Mesothelial cell of epicardium (in vitro differentiated cells): ENCODE results near the gene OTOG. TPM values are rescaled to one million over a fixed set of nuclear protein-coding genes. Genes with fewer than 3 reads are reported as not detected.

Source experiments
- DNase-seq, 2 experiments: peaks; one replicate each; pipeline ENCODE4 v3.0.0; 2021; ENCODE audit warnings: low spot score in 2 of 2; ENCODE audit not compliant: unreplicated experiment in 2 of 2
- H3K27ac Mint-ChIP-seq: 2 replicates; pipeline ENCODE4 v1.8.0; 2021; ENCODE audit warnings: mixed read lengths
- H3K27me3 Mint-ChIP-seq: 2 replicates; pipeline ENCODE4 v1.8.0; 2021; ENCODE audit warnings: low read depth, mixed read lengths
- H3K36me3 Mint-ChIP-seq: 2 replicates; pipeline ENCODE4 v1.8.0; 2021; ENCODE audit warnings: mixed read lengths
- H3K4me1 Mint-ChIP-seq: 2 replicates; pipeline ENCODE4 v1.8.0; 2021; ENCODE audit warnings: mixed read lengths
- H3K4me3 Mint-ChIP-seq: 2 replicates; pipeline ENCODE4 v1.8.0; 2021; ENCODE audit warnings: mild to moderate bottlenecking, moderate library complexity, mixed read lengths
- H3K9me3 Mint-ChIP-seq: 2 replicates; pipeline ENCODE4 v1.8.0; 2021; ENCODE audit warnings: mixed read lengths
- CTCF ChIP-seq: fragments of 200-600 bp; sonication (generic); IDR thresholded peaks from one replicate; pipeline ENCODE4 v1.5.0; 2021; ENCODE audit warnings: antibody characterized with exemption; ENCODE audit not compliant: unreplicated experiment
- total RNA-seq: library from RNA; stranded (reverse); gene quantifications from 3 replicates; pipeline ENCODE4 v1.2.1, GENCODE V29; 2021

Gene OTOG
- total RNA-seq, 1 donor from 2014 or later = 1.8 TPM

- TF ChIP-seq CTCF = no peak
- DNase-seq = no peak
- Mint-ChIP-seq H3K36me3 (no peaks in the 10 kb centered on the region), H3K9me3 (no peaks in the 10 kb centered on the region), H3K4me1 (no peaks in the 10 kb centered on the region), H3K27me3 (peaks cover 48% of the 10 kb centered on the region), H3K27ac (no peak overlapping the region), H3K4me3 (no peak overlapping the region)
Measured at GRCh38 chr11:17607083-17607429, 60.0 kb downstream of the OTOG start.

- no peaks in the 10 kb centered on the region for H3K36me3 Mint-ChIP-seq
- H3K27ac Mint-ChIP-seq = no peak overlapping the region
- no peaks in the 10 kb centered on the region for H3K9me3 Mint-ChIP-seq
- peaks cover 48% of the 10 kb centered on the region for H3K27me3 Mint-ChIP-seq
- TF ChIP-seq CTCF = no peak
- no peak for DNase-seq
- H3K4me3 Mint-ChIP-seq = no peak overlapping the region
- no peaks in the 10 kb centered on the region for H3K4me1 Mint-ChIP-seq
Measured at GRCh38 chr11:17607591-17608570, 60.8 kb downstream of the OTOG start.

GRCh38 chr11:17608821-17609220, 61.8 kb downstream of the OTOG start:
- no peaks in the 10 kb centered on the region for H3K9me3 Mint-ChIP-seq
- H3K4me3 Mint-ChIP-seq = no peak overlapping the region
- H3K27me3 Mint-ChIP-seq = peaks cover 52% of the 10 kb centered on the region
- no peaks in the 10 kb centered on the region for H3K4me1 Mint-ChIP-seq
- H3K27ac Mint-ChIP-seq = no peak overlapping the region
- DNase-seq = no peak
- TF ChIP-seq CTCF = no peak
- H3K36me3 Mint-ChIP-seq = no peaks in the 10 kb centered on the region

GRCh38 chr11:17609291-17610084, 62.4 kb downstream of the OTOG start:
- H3K9me3 Mint-ChIP-seq = peaks cover 2% of the 10 kb centered on the region
- TF ChIP-seq CTCF = no peak
- no peaks in the 10 kb centered on the region for H3K36me3 Mint-ChIP-seq
- H3K4me1 Mint-ChIP-seq = no peaks in the 10 kb centered on the region
- no peak for DNase-seq
- H3K4me3 Mint-ChIP-seq = no peak overlapping the region
- H3K27me3 Mint-ChIP-seq = peaks cover 58% of the 10 kb centered on the region
- H3K27ac Mint-ChIP-seq = no peak overlapping the region

- no peak for TF ChIP-seq CTCF
- H3K4me3 Mint-ChIP-seq = no peak overlapping the region
- no peak overlapping the region for H3K27ac Mint-ChIP-seq
- peaks cover 5% of the 10 kb centered on the region for H3K9me3 Mint-ChIP-seq
- peak in 1 of 2 experiments; percentile 36 for DNase-seq
- H3K4me1 Mint-ChIP-seq = no peaks in the 10 kb centered on the region
- no peaks in the 10 kb centered on the region for H3K36me3 Mint-ChIP-seq
- peaks cover 66% of the 10 kb centered on the region for H3K27me3 Mint-ChIP-seq
Measured at GRCh38 chr11:17610085-17610894, 63.2 kb downstream of the OTOG start.
